Esophagus muscularis mucosa (tissue), 3 donors: ENCODE measurements around the gene PLCG1.

Experiments
- POLR2A ChIP-seq: fragments of 450-650 bp; IDR thresholded peaks from one replicate; pipeline ENCODE4 v1.6.1; 2017; ENCODE audit warnings: antibody characterized with exemption, moderate library complexity, mild to moderate bottlenecking, low read depth
- TF ChIP-seq, protein P1 (sequence below), 3 experiments: fragments of 200-600 bp in 2 of 3; fragments of 450-650 bp in 1 of 3; sonication (generic) in 2 of 3; IDR thresholded peaks; one replicate each; pipeline ENCODE4 v1.5.1; 2017 to 2019; ENCODE audit warnings: antibody characterized with exemption in 3 of 3, mild to moderate bottlenecking in 2 of 3, moderate library complexity in 1 of 3

DNA sequence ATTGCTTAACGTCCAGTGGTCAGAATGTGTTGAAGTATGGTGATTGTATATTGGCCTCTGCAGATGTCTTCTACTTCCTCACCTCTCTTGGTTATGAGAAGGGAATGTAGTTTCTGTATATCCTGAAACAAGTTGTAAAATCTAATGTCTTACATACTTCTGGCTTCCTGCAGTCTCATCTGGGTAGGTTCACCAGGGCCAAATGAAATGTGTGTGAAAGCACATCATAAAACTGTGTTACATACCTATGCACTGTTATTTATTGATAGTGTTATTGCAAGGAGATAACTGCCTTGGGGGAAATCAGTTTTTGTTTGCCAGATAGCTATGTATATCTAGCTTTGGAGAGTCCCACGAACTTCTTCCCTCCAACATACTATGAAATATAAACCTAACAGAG, 35.7 kb upstream of the PLCG1 start:
- TF ChIP-seq, protein P1, sequence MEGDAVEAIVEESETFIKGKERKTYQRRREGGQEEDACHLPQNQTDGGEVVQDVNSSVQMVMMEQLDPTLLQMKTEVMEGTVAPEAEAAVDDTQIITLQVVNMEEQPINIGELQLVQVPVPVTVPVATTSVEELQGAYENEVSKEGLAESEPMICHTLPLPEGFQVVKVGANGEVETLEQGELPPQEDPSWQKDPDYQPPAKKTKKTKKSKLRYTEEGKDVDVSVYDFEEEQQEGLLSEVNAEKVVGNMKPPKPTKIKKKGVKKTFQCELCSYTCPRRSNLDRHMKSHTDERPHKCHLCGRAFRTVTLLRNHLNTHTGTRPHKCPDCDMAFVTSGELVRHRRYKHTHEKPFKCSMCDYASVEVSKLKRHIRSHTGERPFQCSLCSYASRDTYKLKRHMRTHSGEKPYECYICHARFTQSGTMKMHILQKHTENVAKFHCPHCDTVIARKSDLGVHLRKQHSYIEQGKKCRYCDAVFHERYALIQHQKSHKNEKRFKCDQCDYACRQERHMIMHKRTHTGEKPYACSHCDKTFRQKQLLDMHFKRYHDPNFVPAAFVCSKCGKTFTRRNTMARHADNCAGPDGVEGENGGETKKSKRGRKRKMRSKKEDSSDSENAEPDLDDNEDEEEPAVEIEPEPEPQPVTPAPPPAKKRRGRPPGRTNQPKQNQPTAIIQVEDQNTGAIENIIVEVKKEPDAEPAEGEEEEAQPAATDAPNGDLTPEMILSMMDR (IDR thresholded peaks at IDR 0.05), result no peak
- no peak for TF ChIP-seq POLR2A
